Inferior parietal cortex (tissue), 1 donor: ENCODE results near the gene ORC2.

ENCODE experiments used
- DNase-seq: peaks from one replicate; pipeline ENCODE4 v3.0.0-alpha.2; 2016; ENCODE audit errors: extremely low spot score

Gene ORC2

GRCh38 chr2:200860092-200860795 lies 103.2 kb downstream of the ORC2 start:
- peak; percentile 18 for DNase-seq
